SU-DHL-6 (cell line): ENCODE data around the gene C3orf22.

ENCODE experiments used
- H2AFZ ChIP-seq: fragments of 200-600 bp; sonication (generic); 2 replicates; pipeline ENCODE4 v1.6.1; 2014; ENCODE audit warnings: low read depth, mild to moderate bottlenecking, moderate library complexity, mixed read lengths, antibody characterized with exemption, low read length; ENCODE audit not compliant: severe bottlenecking
- H3F3A ChIP-seq: fragments of 200-600 bp; shearing (Covaris generic); 2 replicates; pipeline ENCODE4 v1.6.0; 2016; ENCODE audit warnings: antibody characterized with exemption, mild to moderate bottlenecking; ENCODE audit not compliant: insufficient read depth
- H3K27ac ChIP-seq: fragments of 200-600 bp; sonication (generic); 2 replicates; pipeline ENCODE4 v1.5.1; 2016; ENCODE audit warnings: low read depth, mild to moderate bottlenecking, low read length, moderate library complexity, mixed read lengths
- H3K27me3 ChIP-seq: fragments of 200-600 bp; sonication (generic), shearing (Covaris generic); 2 replicates; pipeline ENCODE4 v1.6.0; 2014; ENCODE audit warnings: mild to moderate bottlenecking, low read length
- H3K36me3 ChIP-seq: fragments of 200-600 bp; sonication (generic); 2 replicates; pipeline ENCODE4 v1.6.1; 2014; ENCODE audit warnings: mild to moderate bottlenecking, low read length, mixed read lengths
- H3K4me2 ChIP-seq: fragments of 300-600, 200-600 bp; shearing (Covaris generic), sonication (generic); 2 replicates; pipeline ENCODE4 v1.6.0; 2014; ENCODE audit warnings: low read length, low read depth, mild to moderate bottlenecking; ENCODE audit not compliant: poor library complexity, severe bottlenecking
- H3K4me3 ChIP-seq: fragments of 200-600 bp; sonication (generic); 2 replicates; pipeline ENCODE4 v1.5.1; 2014; ENCODE audit warnings: antibody characterized with exemption, low read length, mild to moderate bottlenecking, mixed read lengths; ENCODE audit not compliant: insufficient read depth, poor library complexity, severe bottlenecking
- H3K79me2 ChIP-seq: fragments of 200-600 bp; sonication (generic); 2 replicates; pipeline ENCODE4 v1.6.1; 2014; ENCODE audit warnings: mild to moderate bottlenecking, low read length, moderate library complexity; ENCODE audit not compliant: insufficient read depth
- H3K9ac ChIP-seq: fragments of 200-600 bp; sonication (generic); 2 replicates; pipeline ENCODE4 v1.7.0; 2014; ENCODE audit warnings: mild to moderate bottlenecking, low read length
- H3K9me2 ChIP-seq: fragments of 200-600 bp; sonication (generic); replicated peaks from 2 replicates; pipeline ENCODE4 v1.6.1; 2014; ENCODE audit warnings: low read length; ENCODE audit not compliant: insufficient read depth
- H3K9me3 ChIP-seq: fragments of 200-600 bp; sonication (generic); 2 replicates; pipeline ENCODE4 v1.6.1; 2014; ENCODE audit warnings: low read length, mixed read lengths; ENCODE audit not compliant: insufficient read depth
- H4K20me1 ChIP-seq: fragments of 200-600 bp; sonication (generic); 2 replicates; pipeline ENCODE4 v1.6.1; 2014; ENCODE audit warnings: low read depth, mild to moderate bottlenecking, antibody characterized with exemption, low read length, moderate library complexity, mixed read lengths
- EZH2phosphoT487 ChIP-seq: fragments of 200-600 bp; sonication (generic), shearing (Covaris generic); conservative IDR thresholded peaks from 2 replicates; pipeline ENCODE4 v1.6.1; 2018; ENCODE audit warnings: mild to moderate bottlenecking, antibody characterized with exemption, low read length, moderate library complexity, mixed read lengths
- TF ChIP-seq, protein P1 (sequence below): fragments of 200-600 bp; sonication (generic); IDR thresholded peaks from one replicate; pipeline ENCODE4 v1.5.1; 2017; ENCODE audit warnings: antibody characterized with exemption, mild to moderate bottlenecking, low read length, moderate library complexity; ENCODE audit not compliant: insufficient read depth, poor library complexity, severe bottlenecking

The C3orf22 gene, protein sequence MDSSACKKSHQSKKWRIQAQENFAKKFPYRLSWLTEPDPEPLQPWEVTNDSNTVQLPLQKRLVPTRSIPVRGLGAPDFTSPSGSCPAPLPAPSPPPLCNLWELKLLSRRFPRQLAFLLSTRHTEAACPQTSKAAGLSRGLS

DNA sequence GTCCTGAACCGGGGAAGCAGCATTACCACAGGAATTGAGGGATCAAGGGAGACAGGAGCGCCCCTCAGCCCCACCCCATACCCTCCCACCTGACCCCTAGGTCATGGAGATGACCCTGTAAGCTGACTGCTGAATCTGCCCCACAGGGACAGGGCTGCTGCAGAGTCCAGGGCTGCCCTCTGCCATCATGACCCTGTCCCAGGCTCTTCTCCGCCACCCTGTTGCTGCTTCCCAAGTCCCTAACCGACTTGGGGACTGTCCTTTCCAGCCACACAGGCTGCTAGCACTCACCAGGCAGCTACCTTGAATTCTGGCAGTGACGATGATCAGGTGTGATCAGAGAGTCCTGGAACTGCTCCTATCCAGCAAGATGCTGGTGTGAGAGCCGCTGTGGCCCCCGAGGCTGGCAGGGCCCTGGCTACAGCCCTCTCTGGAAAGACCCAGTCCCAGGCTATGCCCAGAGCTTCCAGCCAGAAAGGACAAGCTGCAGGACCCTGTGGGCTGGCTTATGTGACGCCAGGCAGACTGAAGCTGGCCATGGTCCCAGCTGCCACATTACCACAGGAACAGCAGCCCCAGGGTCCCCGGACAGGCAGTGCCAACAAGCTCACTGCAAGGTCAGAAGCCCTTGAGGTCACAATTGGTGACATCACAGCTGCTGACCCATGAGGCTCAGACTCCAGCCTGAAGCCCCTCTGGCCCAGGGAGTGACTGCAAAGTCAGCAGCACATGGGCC is at the start of gene C3orf22:
C3orf22 (minus strand) TSS at position 597 of the 736 bp plus-strand sequence. CDS start 5,542 bp downstream, outside the sequence.
- no peaks in the 10 kb centered on the region for H3K79me2 ChIP-seq
- H3K27ac ChIP-seq: no peak within 1 kb of the TSS
- no peaks in the 10 kb centered on the region for H3F3A ChIP-seq
- H3K9me2 ChIP-seq: no peaks in the 10 kb centered on the region
- no peaks in the 10 kb centered on the region for H3K27me3 ChIP-seq
- H3K9me3 ChIP-seq: no peaks in the 10 kb centered on the region
- no peak within 1 kb of the TSS for H3K4me3 ChIP-seq
- H3K36me3 ChIP-seq: no peaks in the 10 kb centered on the region
- no peak within 1 kb of the TSS for H3K9ac ChIP-seq
- no peaks in the 10 kb centered on the region for H4K20me1 ChIP-seq
- no peak within 1 kb of the TSS for H3K4me2 ChIP-seq
- TF ChIP-seq, protein P1, sequence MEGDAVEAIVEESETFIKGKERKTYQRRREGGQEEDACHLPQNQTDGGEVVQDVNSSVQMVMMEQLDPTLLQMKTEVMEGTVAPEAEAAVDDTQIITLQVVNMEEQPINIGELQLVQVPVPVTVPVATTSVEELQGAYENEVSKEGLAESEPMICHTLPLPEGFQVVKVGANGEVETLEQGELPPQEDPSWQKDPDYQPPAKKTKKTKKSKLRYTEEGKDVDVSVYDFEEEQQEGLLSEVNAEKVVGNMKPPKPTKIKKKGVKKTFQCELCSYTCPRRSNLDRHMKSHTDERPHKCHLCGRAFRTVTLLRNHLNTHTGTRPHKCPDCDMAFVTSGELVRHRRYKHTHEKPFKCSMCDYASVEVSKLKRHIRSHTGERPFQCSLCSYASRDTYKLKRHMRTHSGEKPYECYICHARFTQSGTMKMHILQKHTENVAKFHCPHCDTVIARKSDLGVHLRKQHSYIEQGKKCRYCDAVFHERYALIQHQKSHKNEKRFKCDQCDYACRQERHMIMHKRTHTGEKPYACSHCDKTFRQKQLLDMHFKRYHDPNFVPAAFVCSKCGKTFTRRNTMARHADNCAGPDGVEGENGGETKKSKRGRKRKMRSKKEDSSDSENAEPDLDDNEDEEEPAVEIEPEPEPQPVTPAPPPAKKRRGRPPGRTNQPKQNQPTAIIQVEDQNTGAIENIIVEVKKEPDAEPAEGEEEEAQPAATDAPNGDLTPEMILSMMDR: no peak
- no peak for TF ChIP-seq EZH2phosphoT487
- no peak within 1 kb of the TSS for H2AFZ ChIP-seq

DNA sequence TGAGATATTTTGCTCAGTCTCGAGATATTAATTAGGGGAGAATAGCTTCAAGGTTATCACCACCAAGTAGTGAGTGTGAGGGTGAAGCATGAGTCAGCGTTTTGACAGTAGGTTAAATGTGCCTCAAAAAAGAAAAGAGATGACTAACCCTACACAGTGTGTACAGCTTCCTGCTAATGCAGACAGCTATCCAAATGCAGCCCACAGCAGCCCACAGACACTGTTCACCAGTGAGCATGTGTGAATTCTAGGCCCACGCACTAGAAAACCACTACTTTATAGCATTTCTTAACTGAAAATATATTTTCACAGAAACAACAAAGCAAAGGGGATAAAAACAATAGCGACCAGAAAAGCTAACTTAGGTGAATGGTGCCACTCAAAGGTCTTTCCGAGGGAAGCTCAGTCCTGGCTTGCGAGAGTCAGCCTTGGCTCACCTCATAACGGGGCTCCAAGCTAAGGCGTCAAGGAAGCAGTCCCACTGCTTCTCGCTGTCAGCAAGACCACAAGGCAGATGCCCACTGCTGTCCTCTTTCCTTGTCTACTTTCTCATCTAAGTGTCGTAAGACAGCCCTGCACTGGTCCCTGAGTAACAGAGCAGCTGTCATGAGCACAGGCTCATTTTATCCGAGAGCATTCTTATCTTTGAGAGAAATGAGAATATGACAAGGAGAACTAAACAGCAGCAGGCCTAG is 48.6 kb upstream of the C3orf22 start:
- Histone ChIP-seq H3K36me3 (no peaks in the 10 kb centered on the region), H3K4me3 (no peak overlapping the region), H3K4me2 (no peak overlapping the region), H3K9me2 (no peaks in the 10 kb centered on the region), H3K27me3 (no peaks in the 10 kb centered on the region), H3K27ac (no peak overlapping the region), H2AFZ (no peak overlapping the region), H3K79me2 (no peaks in the 10 kb centered on the region), H3K9me3 (no peaks in the 10 kb centered on the region), H3K9ac (no peak overlapping the region), H3F3A (no peaks in the 10 kb centered on the region), H4K20me1 (no peaks in the 10 kb centered on the region)
- TF ChIP-seq, protein P1: no peak
- no peak for TF ChIP-seq EZH2phosphoT487

DNA sequence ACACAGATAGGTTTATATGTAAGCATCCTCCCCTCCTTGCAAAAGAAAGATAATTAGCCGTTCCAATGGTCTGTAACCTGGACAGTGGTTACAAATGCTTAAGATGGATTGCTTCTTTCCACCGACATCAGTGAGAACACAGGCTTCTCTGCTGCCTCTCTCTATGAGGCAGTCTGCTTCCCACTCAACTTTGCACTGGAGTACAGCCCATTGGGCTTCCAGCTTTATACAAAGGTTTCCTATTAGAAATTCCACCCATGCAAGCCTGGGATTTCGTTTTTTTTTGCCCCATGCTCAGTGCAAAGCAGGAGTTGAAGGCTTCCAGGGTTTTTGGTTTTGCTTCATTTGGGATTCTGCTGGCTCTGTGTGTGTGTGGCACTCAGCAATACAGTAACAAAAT is 47.3 kb upstream of the C3orf22 start:
- Histone ChIP-seq H4K20me1 (no peaks in the 10 kb centered on the region), H3K27ac (no peak overlapping the region), H3K79me2 (no peaks in the 10 kb centered on the region), H3K9me3 (no peaks in the 10 kb centered on the region), H3K4me2 (no peak overlapping the region), H2AFZ (no peak overlapping the region), H3K9ac (no peak overlapping the region), H3F3A (no peaks in the 10 kb centered on the region), H3K9me2 (no peaks in the 10 kb centered on the region), H3K36me3 (no peaks in the 10 kb centered on the region), H3K4me3 (no peak overlapping the region), H3K27me3 (no peaks in the 10 kb centered on the region)
- TF ChIP-seq, protein P1: no peak
- no peak for TF ChIP-seq EZH2phosphoT487
